Sigmoid colon (tissue), 7 donors: ENCODE measurements around the gene COA4. TPM values are rescaled to one million over a fixed set of nuclear protein-coding genes. Genes with fewer than 3 reads are reported as not detected.
"Not testable (repeated sequence)": the region's sequence is repeated elsewhere in the genome, so short reads cannot be mapped to it uniquely, and the experiment has no call there.

Experiments
- DNase-seq: peaks from one replicate; pipeline ENCODE4 v3.0.0-alpha.2; 2019
- H3K27ac ChIP-seq, 4 donors: fragments of 200-600 bp; sonication (generic); one replicate each; pipeline ENCODE4 v1.5.1; 2016 to 2019; ENCODE audit warnings: mild to moderate bottlenecking in 1 of 4
- H3K27me3 ChIP-seq, 3 donors: fragments of 200-600 bp; sonication (generic); one replicate each; pipeline ENCODE4 v1.5.1; 2019; ENCODE audit warnings: mild to moderate bottlenecking in 1 of 3
- H3K36me3 ChIP-seq, 4 donors: fragments of 200-600 bp; sonication (generic); one replicate each; pipeline ENCODE4 v1.5.1; 2016 to 2019
- H3K4me1 ChIP-seq, 4 donors: fragments of 200-600 bp; sonication (generic); one replicate each; pipeline ENCODE4 v1.5.1; 2017 to 2019
- H3K4me3 ChIP-seq, 4 donors: fragments of 200-600 bp; sonication (generic); one replicate each; pipeline ENCODE4 v1.5.1; 2017 to 2019; ENCODE audit warnings: mild to moderate bottlenecking in 2 of 4, moderate library complexity in 1 of 4
- H3K9me3 ChIP-seq, 4 donors: fragments of 200-600 bp in 3 of 4; sonication (generic) in 3 of 4; one replicate each; pipeline versions ENCODE4 v1.5.1 to v1.6.1; 2013 to 2019
- CTCF ChIP-seq, 4 experiments: fragments of 450-650 bp in 3 of 4; fragments of 200-600 bp in 1 of 4; IDR thresholded peaks; one replicate each; pipeline ENCODE4 v1.5.1; 2016 to 2019; ENCODE audit warnings: antibody characterized with exemption in 4 of 4, mild to moderate bottlenecking in 3 of 4, moderate library complexity in 2 of 4
- EP300 ChIP-seq, 4 donors: sonication (generic); formaldehyde crosslinking; IDR thresholded peaks; one replicate each; pipeline ENCODE4 v1.6.1; 2017; ENCODE audit warnings: antibody characterized with exemption in 4 of 4
- POLR2A ChIP-seq, 2 donors: fragments of 450-650 bp; IDR thresholded peaks; one replicate each; pipeline ENCODE4 v1.6.1; 2016; ENCODE audit warnings: antibody characterized with exemption in 2 of 2, mild to moderate bottlenecking in 2 of 2, moderate library complexity in 2 of 2
- POLR2AphosphoS5 ChIP-seq, 4 donors: sonication (generic); formaldehyde crosslinking; IDR thresholded peaks; one replicate each; pipeline ENCODE4 v1.6.1; 2017; ENCODE audit warnings: antibody characterized with exemption in 4 of 4
- WGBS, 2 donors: extraction: QIAGEN DNeasy Blood & Tissue Kit; methylation state at CpG; one replicate each; pipeline ENCODE4 v1.1.7; 2013; 5-methylcytosine and 5-hydroxymethylcytosine counted together
- intact Hi-C: fragments of 100-400 bp; cut with DNase I; formaldehyde crosslinking; loops from one replicate; pipeline ENCODE4 v1.15.1; 2023
- polyA plus RNA-seq, 3 donors: library from polyadenylated mRNA; stranded (reverse); fragments of 200-250 nt; gene quantifications; one replicate each; pipeline ENCODE4 v1.2.3, GENCODE V29; 2013
- total RNA-seq, 4 donors: library from RNA; depleted of rRNA; stranded (reverse); fragments of >200 nt; gene quantifications; one replicate each; pipeline ENCODE4 v1.1.0, GENCODE V29; 2016
- donor health status: healthy with polysubstance abuse.
- donor health status: Bipolar disorder and iron deficiency.
- donor health status: healthy.

Gene COA4
- total and polyA plus RNA-seq, 7 donors: 64.3 to 117 (median 87.4) TPM

GRCh38 chr11:73889536-73889935 is 12.9 kb upstream of the COA4 start:
- Histone ChIP-seq H3K9me3 (no peaks in the 10 kb centered on the region), H3K36me3 (peaks cover 0 to 67% (median 5%) of the 10 kb centered on the region in 4 donors), H3K27ac (no peak overlapping the region), H3K4me1 (no peaks in the 10 kb centered on the region), H3K27me3 (no peaks in the 10 kb centered on the region), H3K4me3 (no peak overlapping the region)
- intact Hi-C loops: no loop called here
- DNase-seq: no peak
- WGBS, 2 donors: 94 to 97% methylated on average over 1 of the region's 1 CpG
- no peak for TF ChIP-seq EP300 (IDR thresholded peaks at IDR 0.05)
- no peak for TF ChIP-seq POLR2A (IDR thresholded peaks at IDR 0.05)
- TF ChIP-seq CTCF (IDR thresholded peaks at IDR 0.05): no peak
- TF ChIP-seq POLR2AphosphoS5 (IDR thresholded peaks at IDR 0.05): no peak

- TF ChIP-seq EP300 (IDR thresholded peaks at IDR 0.05) (no peak), CTCF (IDR thresholded peaks at IDR 0.05) (no peak), POLR2AphosphoS5 (IDR thresholded peaks at IDR 0.05) (no peak), POLR2A (IDR thresholded peaks at IDR 0.05) (no peak)
- H3K4me1 ChIP-seq: no peaks in the 10 kb centered on the region
- 44 to 65% methylated on average over 1 of the region's 1 CpG for WGBS, 2 donors
- H3K36me3 ChIP-seq: peaks cover 0 to 68% (median 7%) of the 10 kb centered on the region in 4 donors
- H3K9me3 ChIP-seq: no peaks in the 10 kb centered on the region
- no peak overlapping the region for H3K4me3 ChIP-seq
- intact Hi-C loops: no loop called here
- no peaks in the 10 kb centered on the region for H3K27me3 ChIP-seq
- H3K27ac ChIP-seq: no peak overlapping the region
- no peak for DNase-seq
These were observed 12.4 kb upstream of the COA4 start for GRCh38 chr11:73889019-73889418.

GRCh38 chr11:73888244-73888643 is 11.6 kb upstream of the COA4 start:
- H3K27me3 ChIP-seq: no peaks in the 10 kb centered on the region
- H3K4me1 ChIP-seq: no peaks in the 10 kb centered on the region
- no peak for TF ChIP-seq POLR2AphosphoS5 (IDR thresholded peaks at IDR 0.05)
- TF ChIP-seq EP300 (IDR thresholded peaks at IDR 0.05): no peak
- TF ChIP-seq POLR2A (IDR thresholded peaks at IDR 0.05): no peak
- TF ChIP-seq CTCF (IDR thresholded peaks at IDR 0.05): no peak
- H3K27ac ChIP-seq: no peak overlapping the region
- no peak overlapping the region for H3K4me3 ChIP-seq
- no peaks in the 10 kb centered on the region for H3K9me3 ChIP-seq
- DNase-seq: no peak
- peaks cover 0 to 68% (median 10%) of the 10 kb centered on the region in 4 donors for H3K36me3 ChIP-seq
- intact Hi-C loops: no loop called here
- 94 to 96% methylated on average over 3 of the region's 3 CpGs for WGBS, 2 donors

GRCh38 chr11:73883856-73884255 is 7.2 kb upstream of the COA4 start:
- Histone ChIP-seq H3K4me3 (no peak overlapping the region), H3K4me1 (no peaks in the 10 kb centered on the region), H3K27me3 (no peaks in the 10 kb centered on the region), H3K9me3 (no peaks in the 10 kb centered on the region), H3K27ac (no peak overlapping the region), H3K36me3 (peaks cover 0 to 32% (median 4%) of the 10 kb centered on the region in 4 donors)
- WGBS, 2 donors: 98% methylated on average over 2 of the region's 2 CpGs
- DNase-seq: no peak
- TF ChIP-seq POLR2AphosphoS5 (IDR thresholded peaks at IDR 0.05) (no peak), POLR2A (IDR thresholded peaks at IDR 0.05) (no peak), EP300 (IDR thresholded peaks at IDR 0.05) (no peak), CTCF (IDR thresholded peaks at IDR 0.05) (no peak)
- intact Hi-C loops: no loop called here

- WGBS, 2 donors: 93% methylated on average over 10 of the region's 10 CpGs
- intact Hi-C loops, H3K4me3 ChIP-seq, H3K27ac ChIP-seq, DNase-seq, H3K27me3 ChIP-seq, H3K9me3 ChIP-seq: not testable (repeated sequence)
- H3K36me3 ChIP-seq: peaks cover 0 to 15% (median 4%) of the 10 kb centered on the region in 4 donors
- H3K4me1 ChIP-seq: peaks cover 0 to 15% (median 12%) of the 10 kb centered on the region in 4 donors
These were observed 3.8 kb upstream of the COA4 start for GRCh38 chr11:73880449-73880848.
